Calu3 (cell line): ENCODE results near the gene LRRC45. TPM values are rescaled to one million over a fixed set of nuclear protein-coding genes. Genes with fewer than 3 reads are reported as not detected.

ENCODE experiments used
- BruUV-seq: library from RNA; stranded (reverse); fragments of 400-500 nt; replicated peaks from 2 replicates; lab custom pipeline; 2021; lab: Mats Ljungman, UMichigan
- CTCF ChIA-PET: fragments of 300-600 bp; sonication (Branson Sonifier 250); formaldehyde crosslinking; loops from one replicate; lab custom pipeline; 2022; ENCODE audit warnings: antibody characterized with exemption; lab: Charles Lee
- DNase-seq: peaks from one replicate; pipeline ENCODE4 v3.0.0; 2022
- H3K27ac Mint-ChIP-seq: one replicate; pipeline ENCODE4 v1.8.0; 2022; ENCODE audit warnings: mixed read lengths; ENCODE audit not compliant: unreplicated experiment
- H3K27me3 Mint-ChIP-seq: one replicate; pipeline ENCODE4 v1.8.0; 2022; ENCODE audit warnings: mixed read lengths; ENCODE audit not compliant: unreplicated experiment
- H3K36me3 Mint-ChIP-seq: one replicate; pipeline ENCODE4 v1.8.0; 2022; ENCODE audit warnings: mild to moderate bottlenecking, moderate library complexity, mixed read lengths; ENCODE audit not compliant: insufficient read depth, unreplicated experiment
- H3K4me1 Mint-ChIP-seq: one replicate; pipeline ENCODE4 v1.8.0; 2022; ENCODE audit warnings: mild to moderate bottlenecking, low read depth, mixed read lengths; ENCODE audit not compliant: unreplicated experiment
- H3K4me3 Mint-ChIP-seq: one replicate; pipeline ENCODE4 v1.8.0; 2022; ENCODE audit warnings: mild to moderate bottlenecking, low read depth, moderate library complexity, mixed read lengths; ENCODE audit not compliant: unreplicated experiment
- H3K9me3 Mint-ChIP-seq: one replicate; pipeline ENCODE4 v1.8.0; 2022; ENCODE audit warnings: low read depth, mixed read lengths; ENCODE audit not compliant: unreplicated experiment
- CTCF ChIP-seq: fragments of 200-600 bp; IDR thresholded peaks from one replicate; pipeline ENCODE4 v1.8.0; 2022; ENCODE audit warnings: antibody characterized with exemption; ENCODE audit not compliant: unreplicated experiment
- intact Hi-C: fragments of 100-400 bp; cut with micrococcal nuclease; formaldehyde crosslinking; loops from one replicate; pipeline ENCODE4 v1.10.0; 2022; ENCODE audit not compliant: unreplicated experiment
- total RNA-seq: library from RNA; stranded (reverse); gene quantifications from 2 replicates; pipeline ENCODE4 v1.2.3, GENCODE V29; 2022

The LRRC45 gene
- total RNA-seq, 1 experiment from 2014 or later = 32.6 TPM

GRCh38 chr17:82013341-82013740, 9.8 kb upstream of the LRRC45 start:
- H3K36me3 Mint-ChIP-seq = peaks cover 23% of the 10 kb centered on the region
- no peaks in the 10 kb centered on the region for H3K27me3 Mint-ChIP-seq
- H3K4me1 Mint-ChIP-seq = no peaks in the 10 kb centered on the region
- H3K4me3 Mint-ChIP-seq = no peak overlapping the region
- BruUV-seq = no TSS peak
- DNase-seq = no peak
- no peak for TF ChIP-seq CTCF
- CTCF ChIA-PET = no interaction called here
- H3K9me3 Mint-ChIP-seq = no peaks in the 10 kb centered on the region
- H3K27ac Mint-ChIP-seq = no peak overlapping the region
- intact Hi-C loops = no loop called here

- Mint-ChIP-seq H3K4me1 (no peaks in the 10 kb centered on the region), H3K27me3 (no peaks in the 10 kb centered on the region), H3K27ac (no peak overlapping the region), H3K36me3 (peaks cover 28% of the 10 kb centered on the region), H3K9me3 (no peaks in the 10 kb centered on the region), H3K4me3 (no peak overlapping the region)
- intact Hi-C loops = no loop called here
- no peak for TF ChIP-seq CTCF
- no TSS peak for BruUV-seq
- no peak for DNase-seq
- CTCF ChIA-PET = no interaction called here
These were observed 9.3 kb upstream of the LRRC45 start for GRCh38 chr17:82013772-82014321.

- intact Hi-C loops = no loop called here
- Mint-ChIP-seq H3K9me3 (no peaks in the 10 kb centered on the region), H3K27ac (no peak overlapping the region), H3K4me1 (no peaks in the 10 kb centered on the region), H3K36me3 (peaks cover 29% of the 10 kb centered on the region), H3K27me3 (no peaks in the 10 kb centered on the region), H3K4me3 (no peak overlapping the region)
- CTCF ChIA-PET = no interaction called here
- BruUV-seq = no TSS peak
- no peak for DNase-seq
- no peak for TF ChIP-seq CTCF
These were observed 8.7 kb upstream of the LRRC45 start for GRCh38 chr17:82014432-82014831.

GRCh38 chr17:82014971-82015310, 8.2 kb upstream of the LRRC45 start:
- Mint-ChIP-seq H3K9me3 (no peaks in the 10 kb centered on the region), H3K27ac (no peak overlapping the region), H3K4me3 (no peak overlapping the region), H3K27me3 (no peaks in the 10 kb centered on the region), H3K36me3 (peaks cover 29% of the 10 kb centered on the region), H3K4me1 (no peaks in the 10 kb centered on the region)
- intact Hi-C loops = no loop called here
- no peak for TF ChIP-seq CTCF
- CTCF ChIA-PET = no interaction called here
- no TSS peak for BruUV-seq
- no peak for DNase-seq
